GM21423 (cell line): ENCODE measurements around the gene GHR.

Experiments
- ATAC-seq: cut with Tn5 transposase; IDR thresholded peaks from one replicate; pipeline ENCODE4 v1.9.1; 2021; ENCODE audit warnings: mild to moderate bottlenecking, moderate library complexity; ENCODE audit not compliant: unreplicated experiment

GHR gene

GRCh38 chr5:42423285-42424165 is at the start of gene GHR:
TSS of gene GHR (plus strand) at chr5:42423439. CDS start at chr5:42565875, 142,436 bp downstream.
- ATAC-seq, result peak; percentile 86

DNA sequence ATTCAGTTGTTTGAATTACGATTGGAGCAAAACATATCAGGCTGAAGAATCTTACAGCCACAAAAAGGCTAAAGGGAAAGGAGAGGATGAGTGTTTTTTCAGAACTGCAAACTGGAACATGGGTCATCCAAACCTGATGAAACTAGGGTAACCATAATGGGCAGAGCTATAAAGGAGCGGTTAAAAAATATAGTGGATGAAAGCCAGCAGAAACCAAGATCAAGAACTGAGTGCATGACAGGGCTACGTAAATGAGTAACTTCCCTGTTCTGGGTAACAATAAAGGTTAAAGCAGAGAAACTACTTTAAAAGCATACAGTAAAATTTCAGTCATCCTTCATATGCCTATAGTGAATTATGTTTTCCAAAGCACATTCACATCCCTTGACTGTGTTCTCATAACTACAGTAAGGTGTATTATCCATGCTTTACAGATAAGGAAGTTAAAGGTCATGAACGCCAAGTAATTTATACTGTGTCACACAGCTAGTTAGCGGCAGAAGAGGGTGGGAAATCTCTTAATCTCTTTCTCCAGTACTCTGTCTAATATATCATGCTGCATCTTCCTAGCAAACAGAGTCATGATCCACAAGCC is 48.5 kb upstream of the GHR start:
- ATAC-seq, result no peak

GRCh38 chr5:42377496-42377895 is 45.7 kb upstream of the GHR start:
- ATAC-seq, result no peak

- ATAC-seq, result no peak
Observed at GRCh38 chr5:42381973-42382372, 41.3 kb upstream of the GHR start.

GRCh38 chr5:42387563-42387962 is 35.7 kb upstream of the GHR start:
- ATAC-seq, result no peak

- ATAC-seq, result no peak
Observed at GRCh38 chr5:42390115-42390514, 33.1 kb upstream of the GHR start.

DNA sequence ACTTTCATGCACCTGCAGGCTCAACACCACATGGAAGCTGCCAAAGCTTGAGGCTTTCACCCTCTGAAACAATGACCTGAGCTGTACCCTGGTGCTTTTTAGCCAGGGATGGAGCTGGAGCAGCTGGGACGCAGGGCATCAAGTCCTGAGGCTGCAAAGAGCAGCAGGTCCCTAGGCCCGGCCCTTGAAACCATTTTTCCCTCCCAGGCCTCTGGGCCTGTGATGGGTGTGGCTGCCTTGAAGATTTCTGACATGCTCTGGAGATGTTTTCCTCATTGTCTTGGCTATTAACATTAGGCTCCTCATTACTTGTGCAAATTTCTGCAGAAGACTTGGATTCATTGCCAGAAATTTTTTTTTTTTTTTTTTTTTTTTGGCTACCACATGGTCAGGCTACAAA is 30.3 kb upstream of the GHR start:
- ATAC-seq, result no peak

DNA sequence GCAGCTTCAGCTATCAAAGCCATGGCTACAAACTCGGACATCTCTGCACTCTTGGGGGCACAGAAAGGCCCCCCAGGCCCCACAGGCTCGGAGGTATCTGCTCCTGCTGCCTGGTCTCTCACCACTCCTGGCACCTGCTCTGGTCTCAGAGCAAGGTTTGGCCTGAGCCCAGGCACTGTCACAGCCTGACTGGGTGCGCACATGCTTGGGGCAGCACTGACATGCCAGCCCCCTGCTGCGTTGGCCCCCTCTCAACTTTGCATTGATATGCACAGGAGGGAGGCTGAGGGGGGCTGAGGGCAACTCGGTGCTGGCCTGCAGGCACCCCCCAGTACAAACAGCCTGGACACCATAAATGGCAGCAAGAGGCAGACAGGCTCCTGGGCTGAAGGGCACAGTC is 27.1 kb upstream of the GHR start:
- no peak for ATAC-seq

- no peak for ATAC-seq
Observed at GRCh38 chr5:42397267-42397666, 26.0 kb upstream of the GHR start.

DNA sequence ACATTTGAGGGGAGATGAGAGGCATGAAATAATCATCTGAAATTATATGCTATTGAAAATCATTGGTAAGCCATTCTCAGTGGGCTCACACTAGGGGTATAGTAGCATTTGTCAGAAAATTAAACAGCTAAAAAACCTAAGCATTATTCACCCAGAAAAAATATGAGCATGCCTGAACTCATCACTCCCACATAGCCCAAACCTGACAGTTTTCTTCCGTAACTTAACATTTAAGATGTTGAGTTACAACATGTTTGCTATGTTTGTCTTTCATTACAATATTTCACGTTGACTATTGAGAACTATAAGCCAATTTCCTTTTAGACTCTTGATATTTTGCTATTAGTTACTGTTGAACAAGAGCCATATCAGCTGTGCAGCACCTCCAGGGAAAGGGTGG is 23.5 kb upstream of the GHR start:
- no peak for ATAC-seq

- ATAC-seq, result no peak
Observed at GRCh38 chr5:42400474-42400873, 22.8 kb upstream of the GHR start.

DNA sequence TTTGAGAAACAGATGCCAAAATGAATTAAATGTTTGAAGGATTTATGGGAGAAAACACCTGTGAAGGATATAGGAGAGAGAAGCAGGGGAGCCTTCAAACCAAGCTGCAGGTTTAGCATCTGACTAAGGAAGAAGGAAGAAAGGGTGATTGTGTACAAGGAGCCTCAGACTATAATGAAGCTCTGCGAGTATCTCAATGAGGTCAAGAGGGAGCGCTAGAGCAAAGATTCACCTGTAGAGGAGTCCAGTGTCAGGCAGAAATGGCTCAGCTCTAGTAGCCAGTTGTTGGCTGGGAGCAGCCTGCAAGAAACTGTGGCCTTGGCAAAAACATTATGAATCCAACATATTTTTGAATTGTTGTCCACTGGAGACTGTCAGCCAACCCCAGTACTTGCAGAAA is 20.0 kb upstream of the GHR start:
- no peak for ATAC-seq

- ATAC-seq, result no peak
Observed at GRCh38 chr5:42404366-42404765, 18.9 kb upstream of the GHR start.

- ATAC-seq, result no peak
Observed at GRCh38 chr5:42419294-42419693, 3.9 kb upstream of the GHR start.

DNA sequence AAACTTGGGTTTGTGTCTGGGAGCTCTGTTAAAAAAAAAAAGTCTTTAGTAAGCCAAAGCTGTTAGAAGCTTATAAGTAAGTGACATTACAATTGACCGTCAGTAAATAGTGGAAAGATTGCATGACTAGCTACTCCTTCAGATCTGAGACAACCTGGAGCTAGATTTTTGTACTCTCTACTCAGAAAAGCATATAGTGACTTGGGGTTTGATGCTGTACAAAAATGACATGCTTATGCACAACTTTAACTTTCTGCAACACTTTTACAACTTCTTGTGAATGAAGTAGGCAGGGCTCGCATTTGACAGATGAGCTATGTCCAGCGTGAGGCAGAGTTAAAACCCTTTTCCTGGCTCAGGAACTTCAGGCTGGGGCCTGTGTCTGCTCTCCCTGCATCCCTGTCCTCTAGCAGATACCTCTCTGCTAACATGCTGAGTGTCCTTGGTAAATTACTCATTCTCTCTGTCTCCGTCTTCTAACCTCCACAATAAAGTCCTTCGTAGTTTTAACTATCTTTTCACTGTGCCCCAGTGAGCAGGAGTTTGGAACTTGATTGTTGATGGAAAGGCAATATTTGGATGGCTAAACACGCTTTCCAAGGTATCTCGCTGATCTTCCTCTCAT is 471 bp upstream of the GHR start:
- no peak for ATAC-seq

GRCh38 chr5:42426016-42426415 is 2.8 kb downstream of the GHR start:
- no peak for ATAC-seq

- no peak for ATAC-seq
Observed at GRCh38 chr5:42429694-42430093, 6.5 kb downstream of the GHR start.

DNA sequence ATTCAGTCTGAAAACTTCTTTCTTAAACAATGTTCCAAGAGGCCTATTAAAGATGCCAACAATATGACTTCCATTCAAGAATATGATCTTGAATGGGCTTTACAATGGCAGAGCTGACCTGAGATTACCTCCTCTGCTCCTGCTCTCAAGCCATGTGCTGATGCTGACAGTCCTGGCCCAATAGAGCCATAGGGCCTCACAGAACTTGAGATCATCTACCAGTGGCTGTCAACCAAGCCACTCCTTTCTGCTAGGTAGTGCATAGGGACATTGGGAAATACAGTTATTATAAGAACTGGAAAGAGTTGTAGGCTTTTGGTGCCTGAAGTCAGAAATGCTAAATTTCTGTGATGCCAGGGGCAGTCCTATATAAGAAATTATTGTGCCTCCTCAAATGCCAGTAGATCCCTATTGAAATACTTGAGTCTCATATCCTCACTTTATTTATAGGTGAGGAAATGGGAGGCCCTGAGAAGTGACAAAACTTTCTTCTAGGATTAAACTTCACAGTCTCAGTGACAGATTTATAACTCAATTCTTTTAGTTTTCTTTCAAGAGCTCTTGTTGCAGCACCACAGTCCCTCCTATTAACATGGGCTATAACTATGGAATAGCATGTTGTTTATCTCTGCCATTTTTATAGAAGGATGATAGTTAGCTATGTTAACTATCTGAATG is 10.9 kb downstream of the GHR start:
- no peak for ATAC-seq

DNA sequence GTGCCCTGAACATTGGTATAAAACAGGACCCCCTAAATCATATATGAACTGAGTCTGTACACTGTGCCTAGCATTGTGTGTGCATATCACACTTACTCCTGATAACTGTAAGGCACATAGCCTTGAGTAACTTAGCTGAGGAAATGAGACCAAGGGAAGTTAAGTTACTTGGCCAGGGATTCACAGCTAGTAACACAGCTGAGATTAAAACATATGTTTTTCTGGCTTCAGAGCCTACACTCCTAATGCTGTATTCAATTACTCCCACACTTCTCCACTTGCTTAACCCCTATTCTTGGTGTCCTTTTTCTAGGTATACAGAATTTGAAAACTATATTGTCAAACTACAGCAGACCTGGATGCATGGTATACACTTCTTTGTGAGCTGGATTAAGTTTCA is 12.8 kb downstream of the GHR start:
- ATAC-seq, result no peak

GRCh38 chr5:42454216-42454995 is 31.2 kb downstream of the GHR start:
- no peak for ATAC-seq

GRCh38 chr5:42461033-42461432 is 37.8 kb downstream of the GHR start:
- ATAC-seq, result no peak
